DOHH2 (cell line): ENCODE measurements around the gene OXCT2.

Source experiments
- H3F3A ChIP-seq: fragments of 200-600 bp; sonication (generic), shearing (Covaris generic); 2 replicates; pipeline ENCODE4 v1.6.0; 2016; ENCODE audit warnings: antibody characterized with exemption, mild to moderate bottlenecking; ENCODE audit not compliant: control insufficient read depth, insufficient read depth
- H3K27ac ChIP-seq: fragments of 200-600 bp; sonication (generic); 2 replicates; pipeline ENCODE4 v1.5.1; 2014; ENCODE audit warnings: low read depth, mild to moderate bottlenecking, low read length, moderate library complexity
- H3K27me3 ChIP-seq: fragments of 200-600 bp; sonication (generic); 2 replicates; pipeline ENCODE4 v1.6.1; 2014; ENCODE audit warnings: mild to moderate bottlenecking, low read length, mixed read lengths; ENCODE audit not compliant: control insufficient read depth
- H3K36me3 ChIP-seq: fragments of 200-600 bp; sonication (generic); 2 replicates; pipeline ENCODE4 v1.6.1; 2014; ENCODE audit warnings: mild to moderate bottlenecking, low read length, moderate library complexity, mixed read lengths; ENCODE audit not compliant: control insufficient read depth
- H3K4me1 ChIP-seq: fragments of 200-600 bp; sonication (generic); 2 replicates; pipeline ENCODE4 v1.6.1; 2014; ENCODE audit warnings: mild to moderate bottlenecking, low read length, mixed read lengths; ENCODE audit not compliant: control insufficient read depth
- H3K4me2 ChIP-seq: fragments of 200-600 bp; sonication (generic); 2 replicates; pipeline ENCODE4 v1.6.0; 2014; ENCODE audit warnings: mild to moderate bottlenecking, low read length, moderate library complexity
- H3K4me3 ChIP-seq: fragments of 200-600 bp; sonication (generic); 2 replicates; pipeline ENCODE4 v1.5.1; 2014; ENCODE audit warnings: mild to moderate bottlenecking, low read length, mixed read lengths
- H3K79me2 ChIP-seq: fragments of 200-600 bp; sonication (generic); 2 replicates; pipeline ENCODE4 v1.6.1; 2014; ENCODE audit warnings: mild to moderate bottlenecking, low read length, mixed read lengths; ENCODE audit not compliant: control insufficient read depth
- H3K9me2 ChIP-seq: fragments of 200-600 bp; sonication (generic); replicated peaks from 2 replicates; pipeline ENCODE4 v1.6.1; 2014; ENCODE audit warnings: mild to moderate bottlenecking, low read length, mixed read lengths; ENCODE audit not compliant: control insufficient read depth
- H3K9me3 ChIP-seq: fragments of 200-600 bp; sonication (generic); 2 replicates; pipeline ENCODE4 v1.6.1; 2014; ENCODE audit warnings: antibody characterized with exemption, low read length, mixed read lengths; ENCODE audit not compliant: control insufficient read depth, insufficient read depth
- H4K20me1 ChIP-seq: fragments of 200-600 bp; sonication (generic); 2 replicates; pipeline ENCODE4 v1.6.0; 2014; ENCODE audit warnings: low read depth, mild to moderate bottlenecking, antibody characterized with exemption, low read length, moderate library complexity; ENCODE audit not compliant: control insufficient read depth, insufficient read depth
- EZH2phosphoT487 ChIP-seq: fragments of 200-600 bp; sonication (generic); IDR thresholded peaks from 2 replicates; pipeline ENCODE4 v1.6.1; 2017; ENCODE audit warnings: borderline replicate concordance, mild to moderate bottlenecking, antibody characterized with exemption, low read length, moderate library complexity, mixed read lengths
- TF ChIP-seq, protein P1 (sequence below): fragments of 200-600 bp; sonication (generic); IDR thresholded peaks from one replicate; pipeline ENCODE4 v1.5.1; 2014; ENCODE audit warnings: antibody characterized with exemption, mild to moderate bottlenecking, low read depth, low read length; ENCODE audit not compliant: poor library complexity, severe bottlenecking

The OXCT2 gene

DNA sequence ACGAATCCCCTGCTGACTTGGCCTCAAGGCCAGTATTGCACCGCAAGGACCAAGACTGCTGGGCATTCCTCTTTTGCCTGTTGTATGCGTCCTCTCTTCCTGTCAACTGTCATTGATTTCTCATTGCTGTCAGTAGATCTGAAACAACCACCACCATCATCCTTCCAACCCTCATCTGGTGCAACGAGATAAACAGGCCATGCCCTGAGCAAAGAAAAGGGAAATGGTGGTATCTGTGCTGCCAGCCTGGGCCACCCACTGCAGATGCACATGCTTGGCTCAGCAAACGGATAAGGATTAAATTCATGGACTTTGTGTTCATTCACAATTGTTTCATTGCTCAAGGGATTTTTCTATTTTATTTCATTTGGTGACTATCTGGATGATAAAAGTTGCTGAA, 13.6 kb downstream of the OXCT2 start:
- Histone ChIP-seq H3K4me2 (no peak overlapping the region), H3K4me1 (no peaks in the 10 kb centered on the region), H3K79me2 (no peaks in the 10 kb centered on the region), H3K27me3 (no peaks in the 10 kb centered on the region), H3K27ac (no peak overlapping the region), H4K20me1 (no peaks in the 10 kb centered on the region), H3K36me3 (peaks cover 36% of the 10 kb centered on the region), H3K9me2 (no peaks in the 10 kb centered on the region), H3K4me3 (no peak overlapping the region), H3K9me3 (no peaks in the 10 kb centered on the region), H3F3A (no peaks in the 10 kb centered on the region)
- no peak for TF ChIP-seq EZH2phosphoT487
- TF ChIP-seq, protein P1, sequence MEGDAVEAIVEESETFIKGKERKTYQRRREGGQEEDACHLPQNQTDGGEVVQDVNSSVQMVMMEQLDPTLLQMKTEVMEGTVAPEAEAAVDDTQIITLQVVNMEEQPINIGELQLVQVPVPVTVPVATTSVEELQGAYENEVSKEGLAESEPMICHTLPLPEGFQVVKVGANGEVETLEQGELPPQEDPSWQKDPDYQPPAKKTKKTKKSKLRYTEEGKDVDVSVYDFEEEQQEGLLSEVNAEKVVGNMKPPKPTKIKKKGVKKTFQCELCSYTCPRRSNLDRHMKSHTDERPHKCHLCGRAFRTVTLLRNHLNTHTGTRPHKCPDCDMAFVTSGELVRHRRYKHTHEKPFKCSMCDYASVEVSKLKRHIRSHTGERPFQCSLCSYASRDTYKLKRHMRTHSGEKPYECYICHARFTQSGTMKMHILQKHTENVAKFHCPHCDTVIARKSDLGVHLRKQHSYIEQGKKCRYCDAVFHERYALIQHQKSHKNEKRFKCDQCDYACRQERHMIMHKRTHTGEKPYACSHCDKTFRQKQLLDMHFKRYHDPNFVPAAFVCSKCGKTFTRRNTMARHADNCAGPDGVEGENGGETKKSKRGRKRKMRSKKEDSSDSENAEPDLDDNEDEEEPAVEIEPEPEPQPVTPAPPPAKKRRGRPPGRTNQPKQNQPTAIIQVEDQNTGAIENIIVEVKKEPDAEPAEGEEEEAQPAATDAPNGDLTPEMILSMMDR, result no peak

DNA sequence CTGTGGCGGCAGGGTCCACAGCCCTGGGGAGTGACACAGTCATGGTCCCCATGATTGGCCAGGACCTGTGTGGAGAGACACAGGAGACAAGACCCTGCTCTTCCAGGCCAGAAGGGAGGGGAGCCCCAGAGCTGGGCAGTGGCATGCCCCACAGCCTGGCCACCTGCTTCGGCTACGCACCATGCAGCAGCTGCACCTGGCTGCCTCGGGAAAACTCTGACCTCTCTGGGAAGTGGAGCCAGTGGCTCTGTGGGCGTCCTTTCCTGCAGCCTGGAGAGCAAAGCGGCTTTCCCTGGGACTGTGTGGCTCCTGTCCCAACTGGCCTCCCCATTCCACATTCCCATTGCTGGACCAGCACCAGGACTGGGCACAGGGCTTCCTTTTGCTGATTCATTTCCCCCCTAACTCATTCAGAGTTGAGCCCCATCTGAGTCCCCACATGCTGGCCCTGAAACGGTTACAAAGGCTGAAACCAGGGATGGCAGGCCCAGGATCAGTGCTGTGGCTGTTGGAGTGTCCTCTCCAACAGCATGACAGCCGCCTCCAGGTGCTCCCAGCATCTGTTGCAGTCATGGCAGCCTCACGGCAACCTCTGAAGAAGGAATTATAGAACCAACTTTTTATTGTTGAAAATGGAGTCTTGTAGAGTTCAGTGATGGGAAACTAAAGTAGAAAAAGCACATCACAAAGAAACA, 15.0 kb downstream of the OXCT2 start:
- Histone ChIP-seq H3K9me3 (no peaks in the 10 kb centered on the region), H3K27ac (no peak overlapping the region), H3K9me2 (no peaks in the 10 kb centered on the region), H3K4me3 (no peak overlapping the region), H3K4me1 (no peaks in the 10 kb centered on the region), H3K27me3 (no peaks in the 10 kb centered on the region), H3F3A (no peaks in the 10 kb centered on the region), H3K79me2 (no peaks in the 10 kb centered on the region), H3K4me2 (no peak overlapping the region), H3K36me3 (peaks cover 50% of the 10 kb centered on the region), H4K20me1 (no peaks in the 10 kb centered on the region)
- TF ChIP-seq, protein P1, result no peak
- TF ChIP-seq EZH2phosphoT487, result no peak

DNA sequence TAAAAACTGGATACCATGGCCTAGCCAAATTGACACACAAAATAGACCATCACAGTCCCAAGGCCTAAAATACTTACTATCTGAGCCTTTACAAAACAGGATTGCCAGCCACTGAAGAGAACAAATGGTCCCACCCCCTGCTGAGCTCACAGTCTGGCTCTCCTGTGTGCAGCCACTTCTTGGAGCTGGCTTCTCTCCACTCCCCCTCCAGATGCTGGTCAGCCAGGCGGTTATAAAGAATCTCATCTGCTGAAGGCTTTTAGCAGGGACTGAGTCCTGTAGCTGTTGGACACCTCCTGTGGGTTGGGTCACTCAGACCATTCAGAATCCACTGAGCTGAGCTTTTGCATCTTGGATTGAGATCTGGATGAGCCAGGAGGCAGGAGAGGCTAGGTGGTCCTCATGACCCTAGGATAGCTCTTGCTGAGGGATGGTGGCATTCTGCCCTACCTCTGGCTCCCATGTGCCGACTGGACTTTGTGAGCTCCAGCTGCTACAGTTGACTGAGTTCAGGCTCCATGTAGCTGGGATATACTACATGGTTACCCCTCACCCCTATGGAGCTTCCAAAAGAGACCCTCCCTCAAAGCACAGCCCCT, 16.1 kb downstream of the OXCT2 start:
- Histone ChIP-seq H3K36me3 (peaks cover 61% of the 10 kb centered on the region), H3K9me3 (no peaks in the 10 kb centered on the region), H3K27ac (no peak overlapping the region), H3K4me3 (no peak overlapping the region), H3K27me3 (no peaks in the 10 kb centered on the region), H4K20me1 (no peaks in the 10 kb centered on the region), H3K79me2 (no peaks in the 10 kb centered on the region), H3F3A (no peaks in the 10 kb centered on the region), H3K9me2 (no peaks in the 10 kb centered on the region), H3K4me1 (no peaks in the 10 kb centered on the region), H3K4me2 (no peak overlapping the region)
- TF ChIP-seq, protein P1, result no peak
- no peak for TF ChIP-seq EZH2phosphoT487
